GM21381 (cell line): ENCODE results near the gene C21orf58.
A peak's percentile ranks its signal among the peaks of the same experiment; 100 is the strongest.
"Not testable (repeated sequence)": the region's sequence is repeated elsewhere in the genome, so short reads cannot be mapped to it uniquely, and the experiment has no call there.

ENCODE experiments used
- ATAC-seq: cut with Tn5 transposase; IDR thresholded peaks from one replicate; pipeline ENCODE4 v1.9.1; 2021; ENCODE audit warnings: mild to moderate bottlenecking, moderate library complexity; ENCODE audit not compliant: unreplicated experiment

C21orf58 gene

DNA sequence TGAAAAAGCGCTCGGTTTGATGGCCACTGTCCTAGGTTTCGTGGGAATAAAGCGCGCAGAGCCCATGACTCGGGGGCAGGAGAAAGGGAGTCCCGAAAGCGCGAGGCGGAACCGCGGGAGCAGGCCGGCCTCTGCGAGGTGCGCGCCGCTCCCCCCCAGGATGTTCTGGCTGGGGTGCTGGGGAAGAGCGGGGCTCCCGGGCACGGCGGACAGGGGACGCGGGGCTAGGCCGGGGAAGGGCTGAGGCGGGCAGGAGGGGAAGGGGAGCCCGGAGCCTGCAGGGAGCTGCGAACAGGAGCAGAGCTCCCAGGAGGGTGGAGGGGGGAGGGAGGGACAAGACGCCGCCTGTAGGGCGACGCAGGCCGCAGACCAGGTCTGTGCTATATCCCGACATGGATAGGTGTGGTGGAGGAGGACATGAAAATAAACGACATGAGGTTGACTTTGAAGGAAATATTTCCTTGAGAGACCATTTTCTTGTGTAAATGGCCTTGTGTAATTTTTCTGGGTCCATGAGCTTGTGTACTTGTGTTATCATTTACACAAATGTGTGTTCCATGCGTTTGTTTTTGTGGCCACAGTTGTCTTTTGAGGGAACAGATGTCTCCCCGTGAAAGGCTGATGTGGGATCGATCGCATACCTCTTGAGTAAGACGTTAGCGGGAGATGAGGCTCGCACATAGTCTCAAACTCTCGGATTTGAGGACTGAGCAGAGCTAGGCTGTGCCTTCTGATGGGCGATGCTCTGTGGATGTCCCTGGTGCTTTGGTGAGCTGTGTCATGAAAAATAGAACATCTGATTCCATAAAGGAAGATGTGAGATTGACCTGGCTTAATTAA is 1.6 kb upstream of the C21orf58 start:
- no peak for ATAC-seq

DNA sequence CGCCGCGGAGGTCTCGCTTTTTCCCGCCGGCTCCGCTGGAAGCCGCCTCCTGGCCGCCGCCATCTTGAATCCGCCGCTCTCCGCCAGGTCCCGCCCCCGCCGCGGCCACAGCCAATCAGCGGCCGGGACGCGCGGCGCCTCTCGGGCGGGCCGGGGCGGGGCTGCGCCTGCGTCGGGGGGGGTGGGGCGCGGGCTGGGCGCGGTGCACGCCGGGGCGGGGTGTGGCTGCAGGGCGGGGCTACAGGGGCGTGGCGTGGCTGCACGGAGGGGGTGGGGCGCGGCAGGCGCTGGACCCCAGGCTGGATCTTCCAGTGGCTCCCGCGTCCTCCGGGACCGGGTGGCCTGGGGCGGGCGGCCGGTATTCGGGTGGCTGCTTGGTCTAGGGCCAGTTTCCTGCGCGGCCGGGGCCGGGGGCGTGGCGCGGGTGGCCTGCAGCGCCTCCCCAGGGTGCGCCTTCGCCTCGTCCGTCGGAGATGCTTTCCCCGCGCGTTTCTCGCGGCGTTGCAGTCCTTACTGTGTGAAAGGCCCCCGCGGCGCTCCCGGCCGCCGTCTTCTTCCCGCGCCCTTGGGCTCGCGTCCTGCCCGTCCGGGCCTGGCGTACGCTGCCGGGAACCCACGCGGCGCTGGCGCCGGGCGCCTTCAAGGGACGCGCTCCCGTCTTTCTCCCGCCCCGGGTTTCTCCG is 861 bp upstream of the C21orf58 start:
- ATAC-seq = peak; percentile 59

DNA sequence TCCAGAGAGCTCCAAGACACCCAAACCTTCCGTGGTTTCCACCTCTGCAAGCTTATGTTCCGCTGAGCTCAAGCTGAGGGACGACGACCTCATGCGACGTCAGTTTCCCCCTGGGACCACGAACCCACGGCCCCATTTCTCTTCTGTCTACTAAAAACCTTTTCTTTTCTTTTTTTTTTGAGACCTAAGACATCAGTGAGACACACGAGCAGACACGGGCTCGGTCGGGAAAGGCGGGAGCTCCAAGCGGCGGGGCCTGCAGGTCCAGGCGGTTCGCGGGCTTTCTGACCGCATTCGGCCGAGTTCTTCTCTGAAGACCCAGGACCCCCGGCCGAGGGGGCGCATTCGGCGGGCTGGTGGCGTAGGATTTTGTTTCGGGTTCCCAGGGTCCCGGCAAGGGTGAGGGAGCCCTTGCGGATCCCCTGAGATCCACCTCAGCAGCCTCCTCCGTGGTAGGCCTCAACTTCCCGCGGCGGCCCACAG is 402 bp downstream of the C21orf58 start:
- ATAC-seq = no peak

DNA sequence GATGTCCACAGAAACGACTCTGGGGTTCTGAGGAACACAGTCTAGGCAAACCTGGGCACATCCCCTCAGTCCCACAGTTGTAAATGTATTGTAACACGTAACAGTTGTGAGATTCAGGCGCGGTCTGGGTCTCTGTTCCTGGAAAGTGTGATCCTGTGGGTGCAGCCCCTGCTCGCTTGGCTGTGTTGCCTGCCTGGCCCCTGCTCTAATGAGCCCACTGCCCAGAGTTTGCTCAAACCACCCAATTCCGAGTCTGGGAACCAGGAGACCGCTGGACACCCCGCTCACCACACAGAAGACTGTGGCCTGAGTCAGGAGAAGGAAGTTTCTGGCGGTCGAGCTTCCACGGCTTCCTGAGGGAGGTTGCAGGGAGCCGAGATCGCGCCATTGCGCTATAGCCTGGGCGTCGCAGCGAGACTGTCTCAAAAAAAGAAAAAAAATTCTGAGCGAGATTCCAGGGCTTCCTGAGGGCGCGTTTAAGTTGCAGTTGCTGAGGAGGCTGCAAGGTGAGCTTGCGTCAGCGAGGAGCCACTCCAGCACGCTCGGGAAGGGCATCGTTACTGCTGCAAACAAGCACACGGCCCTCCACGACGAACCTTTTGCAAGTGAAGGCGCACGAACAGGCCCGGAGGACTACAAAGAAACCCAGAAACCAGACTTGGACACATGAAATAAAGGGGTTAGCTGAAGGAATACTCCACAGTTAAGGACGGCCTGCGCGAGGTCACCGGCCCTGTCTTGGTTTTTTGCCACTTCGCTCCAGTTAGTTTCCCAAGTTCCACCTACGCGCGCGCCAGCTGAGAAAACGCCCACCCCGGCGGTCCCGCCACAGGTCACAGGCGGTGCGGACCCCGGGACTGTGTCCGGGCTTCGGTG is 1.1 kb downstream of the C21orf58 start:
- no peak for ATAC-seq

DNA sequence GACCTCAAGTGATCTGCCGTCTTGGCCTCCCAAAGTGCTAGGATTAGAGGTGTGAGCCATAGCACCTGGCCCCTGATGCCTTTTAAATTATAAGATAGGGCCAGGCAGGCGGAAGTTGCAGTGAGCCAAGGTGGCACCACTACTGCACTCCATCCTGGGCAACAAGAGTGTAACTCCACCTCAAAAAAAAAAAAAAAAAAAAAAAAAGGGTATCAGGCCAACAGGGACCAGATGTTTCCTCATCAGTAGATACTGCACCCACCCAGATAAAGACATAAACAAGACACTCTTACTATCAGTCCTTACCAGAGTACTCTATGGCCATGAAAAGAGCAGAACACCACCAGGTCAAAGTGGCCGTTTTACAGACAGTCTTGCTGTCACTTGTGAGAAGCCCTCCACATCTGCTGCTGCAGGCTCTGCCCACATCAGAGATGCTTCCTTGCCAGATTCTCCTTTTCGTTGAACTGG is 3.3 kb downstream of the C21orf58 start:
- ATAC-seq = no peak

DNA sequence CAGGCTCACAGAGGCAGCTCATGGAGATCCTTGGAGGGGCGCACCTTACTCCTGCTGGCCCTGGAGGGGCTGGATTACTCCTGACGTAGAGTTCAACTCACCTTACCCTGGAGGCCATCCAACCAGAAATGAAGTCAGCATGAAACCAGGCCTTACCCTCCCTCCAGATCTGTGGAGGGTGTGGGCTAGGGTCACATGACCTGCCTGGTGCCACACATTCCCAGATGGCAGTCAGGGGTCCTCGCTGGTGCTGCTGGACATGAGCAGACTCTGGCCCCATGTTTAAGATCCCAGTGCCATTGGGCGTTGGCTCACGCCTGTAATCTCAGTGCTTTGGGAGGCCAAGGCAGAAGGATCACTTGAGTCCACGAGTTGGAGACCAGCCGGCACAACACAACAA is 4.5 kb downstream of the C21orf58 start:
- ATAC-seq = no peak

DNA sequence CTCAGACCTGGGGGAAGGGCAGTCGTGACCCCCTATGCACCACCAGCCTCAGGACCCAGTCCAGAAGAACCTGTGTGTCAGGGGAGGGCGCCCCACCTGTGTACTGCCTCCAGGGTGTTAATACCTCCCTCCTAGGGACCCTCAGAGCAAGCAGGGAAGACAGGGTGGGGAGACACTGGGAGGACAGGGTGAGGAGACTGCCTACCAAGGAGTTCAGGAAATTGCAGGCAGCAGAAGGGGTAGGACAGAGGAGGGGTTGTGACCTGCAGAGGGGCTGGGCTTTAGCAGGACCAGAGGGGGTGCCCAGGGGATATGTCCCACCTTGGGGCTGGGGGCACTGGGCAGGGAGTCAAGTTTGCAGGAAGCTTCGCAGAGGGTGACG is 5.2 kb downstream of the C21orf58 start:
- no peak for ATAC-seq

DNA sequence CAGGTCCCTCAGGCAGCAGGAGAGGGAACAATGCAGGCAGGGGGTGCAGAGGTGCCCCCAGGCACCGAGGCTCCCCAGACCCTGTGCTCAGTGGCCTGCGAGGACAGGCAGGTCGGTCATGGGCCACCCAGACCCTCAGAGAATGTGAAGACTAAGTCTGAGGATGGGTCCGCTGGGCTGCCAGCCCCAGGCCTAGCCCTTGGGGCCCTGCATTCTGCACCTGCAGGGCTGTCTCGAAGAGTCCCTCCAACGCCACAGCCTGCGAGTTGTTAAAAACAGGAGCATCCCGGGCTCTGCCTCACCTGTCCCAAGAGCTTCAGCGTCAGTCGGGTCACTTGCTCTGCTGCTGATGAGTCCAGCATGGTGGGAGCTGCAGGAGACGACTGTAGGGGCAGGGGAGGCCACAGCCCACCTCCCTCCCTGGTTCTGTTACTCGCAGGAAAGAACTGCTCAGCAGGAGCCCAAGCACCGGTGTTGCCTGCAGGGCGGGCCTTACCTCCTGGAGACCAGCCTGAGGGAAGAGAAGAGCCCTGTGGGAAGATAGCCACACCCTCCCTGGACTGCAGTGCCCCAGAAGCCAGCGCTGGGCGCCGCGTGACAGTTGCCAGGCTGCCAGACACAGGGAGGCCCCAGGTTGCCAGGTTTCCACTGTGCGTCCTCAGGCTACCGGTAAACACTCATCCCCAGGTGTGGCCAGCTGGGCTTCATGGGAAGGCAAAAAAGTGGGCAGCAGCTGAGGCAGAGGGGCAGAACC is 5.8 kb downstream of the C21orf58 start:
- no peak for ATAC-seq

DNA sequence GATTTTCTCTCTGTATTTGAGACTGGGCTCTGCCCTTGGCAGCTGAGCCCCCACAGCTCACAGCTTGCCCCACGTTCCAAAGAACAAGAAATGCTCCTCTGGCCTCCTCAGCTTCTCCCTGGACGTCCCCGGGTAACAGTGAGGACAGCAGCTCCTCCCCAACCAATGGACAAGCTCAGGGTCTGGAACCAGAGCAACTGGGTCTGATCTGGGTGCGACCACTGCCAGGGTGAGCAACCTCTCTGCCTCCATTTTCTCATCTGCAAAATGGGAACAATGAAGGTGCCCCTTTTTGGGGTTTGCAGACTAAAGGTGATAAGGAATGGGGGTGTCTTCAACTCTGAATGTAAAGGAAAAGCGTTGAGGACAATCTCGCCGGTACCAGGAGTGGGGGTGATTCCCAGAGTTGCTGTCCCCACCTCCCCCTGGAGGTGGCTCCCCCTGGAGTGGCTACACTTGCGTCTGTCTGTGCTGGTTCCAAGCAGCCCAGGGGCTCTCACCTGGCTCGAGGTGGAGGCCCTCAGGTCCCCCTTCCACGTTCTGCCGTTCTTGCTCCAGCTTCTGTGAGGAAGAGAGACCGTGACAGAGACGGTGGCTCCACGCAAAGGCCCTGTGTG is 6.9 kb downstream of the C21orf58 start:
- no peak for ATAC-seq

DNA sequence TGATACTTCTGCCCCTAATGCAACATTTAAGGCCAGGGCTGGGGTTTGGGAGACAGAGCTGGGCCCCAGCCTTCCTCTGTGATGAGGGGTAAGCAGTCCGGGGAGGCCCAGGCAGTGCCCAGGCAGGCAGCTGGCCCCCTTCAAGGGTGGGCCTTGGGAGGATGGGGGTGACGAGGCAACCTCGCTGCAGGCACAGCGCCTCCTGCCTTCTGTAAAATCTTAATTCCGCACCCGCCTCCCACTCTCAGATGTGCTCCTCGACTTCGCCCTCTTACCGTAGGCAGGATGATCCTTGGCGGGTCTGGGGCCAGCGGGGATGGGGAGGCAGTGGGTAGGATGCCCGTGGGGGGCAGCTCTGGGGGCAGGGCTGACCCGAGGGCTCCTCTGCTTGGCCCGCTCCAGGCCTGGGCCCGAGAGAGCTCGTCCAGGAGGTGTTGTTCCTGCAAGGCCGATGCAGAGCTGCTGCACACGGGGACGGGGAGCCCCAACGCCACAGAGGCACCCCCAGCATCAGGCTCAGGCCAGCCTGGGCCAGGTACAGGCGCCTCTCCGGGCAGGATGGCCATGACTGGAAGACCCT is 9.1 kb downstream of the C21orf58 start:
- no peak for ATAC-seq

DNA sequence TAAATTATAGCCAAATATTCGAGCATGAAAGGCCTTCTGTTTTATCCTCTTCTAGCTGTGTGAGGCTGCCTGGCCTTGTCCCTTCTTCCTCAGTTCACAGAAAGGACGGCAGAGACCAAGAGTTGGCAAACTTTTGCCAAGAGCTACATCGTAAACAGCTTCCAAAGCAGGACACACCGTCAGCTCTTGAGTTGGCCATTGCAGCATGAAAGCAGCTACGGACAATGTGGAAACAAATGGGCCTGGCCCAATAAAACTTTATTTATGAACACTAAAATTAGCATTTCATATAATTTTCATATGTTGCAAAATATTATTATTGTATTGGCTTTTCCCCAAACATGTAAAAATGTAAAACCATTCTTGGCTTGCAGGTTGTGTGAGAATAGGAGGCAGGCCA is 10.7 kb downstream of the C21orf58 start:
- no peak for ATAC-seq

DNA sequence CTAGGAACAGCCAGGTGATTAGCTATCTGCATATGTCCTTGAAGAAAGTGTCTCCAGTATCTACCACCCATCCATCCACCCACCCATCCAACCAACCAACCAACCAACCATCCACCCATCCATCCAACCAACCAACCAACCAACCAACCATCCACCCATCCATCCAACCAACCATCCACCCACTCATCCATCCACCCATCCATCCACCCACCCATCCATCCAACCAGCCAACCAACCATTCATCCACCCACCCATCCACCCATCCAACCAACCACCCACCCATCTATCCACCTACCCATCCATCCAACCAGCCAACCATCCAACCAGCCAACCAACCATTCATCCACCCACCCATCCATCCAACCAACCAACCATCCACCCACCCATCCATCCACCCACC is 12.1 kb downstream of the C21orf58 start:
- no peak for ATAC-seq

DNA sequence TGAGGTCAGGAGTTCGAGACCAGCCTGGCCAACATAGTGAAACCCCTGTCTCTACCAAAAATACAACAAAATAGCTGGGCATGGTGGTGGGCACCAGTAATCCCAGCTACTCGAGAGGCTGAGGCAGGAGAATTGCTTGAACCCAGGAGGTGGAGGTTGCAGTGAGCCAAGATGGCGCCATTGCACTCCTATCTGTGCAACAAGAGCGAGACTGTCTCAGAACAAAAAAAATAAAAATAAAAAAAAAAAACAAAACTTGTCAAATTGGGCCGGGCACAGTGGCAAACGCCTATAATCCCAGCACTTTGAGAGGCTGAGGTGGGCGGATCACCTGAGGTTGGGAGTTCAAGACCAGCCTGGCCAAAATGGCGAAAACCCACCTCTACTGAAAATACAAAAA is 13.4 kb downstream of the C21orf58 start:
- not testable (repeated sequence) for ATAC-seq

DNA sequence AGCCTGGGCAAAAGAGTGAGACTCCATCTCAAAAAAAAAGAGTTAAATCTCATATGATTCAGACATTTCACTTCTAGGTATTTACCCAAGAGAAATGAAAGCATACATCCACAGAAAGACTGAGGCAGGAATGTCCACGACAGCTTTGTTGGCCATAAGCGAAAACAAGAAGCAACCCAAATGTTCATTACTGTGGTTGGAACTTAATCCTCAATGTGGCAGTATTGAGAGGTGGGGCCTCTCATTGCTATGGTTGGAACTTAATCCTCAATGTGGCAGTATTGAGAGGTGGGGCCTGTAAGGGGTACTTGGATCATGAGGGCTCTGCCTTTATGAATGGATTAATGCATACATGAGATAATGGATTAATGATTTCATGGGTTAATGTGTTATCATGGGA is 15.2 kb downstream of the C21orf58 start:
- ATAC-seq = no peak

DNA sequence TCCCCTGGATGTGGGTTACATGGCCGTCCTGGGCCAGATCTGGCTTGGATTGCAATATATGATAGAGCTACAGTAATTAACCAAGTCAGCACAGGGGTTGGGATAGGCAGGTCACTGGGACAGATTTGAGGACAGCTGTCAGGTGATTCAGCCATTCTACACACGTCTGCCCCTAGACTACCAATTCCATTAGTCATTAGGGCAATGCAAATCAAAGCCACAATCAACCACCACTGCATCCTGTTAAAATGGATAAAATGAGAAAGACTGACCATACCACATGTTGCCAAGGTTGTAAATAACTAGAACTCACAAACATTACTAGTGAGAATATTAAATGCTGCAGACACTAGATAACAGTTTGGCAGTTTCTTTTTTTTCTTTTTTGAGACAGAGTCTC is 16.0 kb downstream of the C21orf58 start:
- no peak for ATAC-seq

DNA sequence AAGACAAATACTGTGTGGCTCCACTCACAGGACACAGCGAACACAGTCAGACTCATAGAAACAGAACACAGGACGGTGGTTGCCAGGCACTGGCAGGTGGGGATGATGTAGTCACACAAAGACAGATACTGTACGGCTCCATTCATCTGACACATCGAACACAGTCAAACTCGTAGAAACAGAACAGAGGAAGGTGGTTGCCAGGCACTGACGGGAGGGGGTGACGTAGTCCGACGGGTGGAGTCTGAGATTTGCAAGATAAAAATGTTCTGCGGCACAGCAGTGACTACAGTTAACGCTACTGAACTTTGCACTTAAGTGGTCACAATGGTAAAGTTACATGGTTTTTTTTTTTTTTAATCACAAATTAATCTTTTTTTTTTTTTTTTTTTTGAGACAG is 18.7 kb downstream of the C21orf58 start:
- ATAC-seq = no peak

DNA sequence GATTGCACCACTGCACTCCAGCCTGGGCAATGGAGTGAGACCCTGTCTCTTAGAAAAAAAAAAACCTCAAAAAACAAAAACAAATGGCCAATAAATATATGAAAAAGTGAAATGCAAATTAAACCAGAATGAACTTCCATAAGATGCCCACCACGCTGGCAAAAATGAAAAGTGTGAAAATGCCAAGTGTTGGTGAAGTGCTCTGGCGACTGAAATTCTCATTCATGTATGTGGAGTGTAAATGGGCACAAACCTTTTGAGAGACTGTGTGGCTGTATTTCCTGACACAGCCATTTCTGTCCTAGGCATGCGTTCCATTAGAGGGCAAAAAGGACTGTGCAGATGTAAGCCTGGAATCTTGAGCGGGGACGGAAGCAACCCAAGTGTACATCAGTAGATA is 19.2 kb downstream of the C21orf58 start:
- ATAC-seq = no peak

DNA sequence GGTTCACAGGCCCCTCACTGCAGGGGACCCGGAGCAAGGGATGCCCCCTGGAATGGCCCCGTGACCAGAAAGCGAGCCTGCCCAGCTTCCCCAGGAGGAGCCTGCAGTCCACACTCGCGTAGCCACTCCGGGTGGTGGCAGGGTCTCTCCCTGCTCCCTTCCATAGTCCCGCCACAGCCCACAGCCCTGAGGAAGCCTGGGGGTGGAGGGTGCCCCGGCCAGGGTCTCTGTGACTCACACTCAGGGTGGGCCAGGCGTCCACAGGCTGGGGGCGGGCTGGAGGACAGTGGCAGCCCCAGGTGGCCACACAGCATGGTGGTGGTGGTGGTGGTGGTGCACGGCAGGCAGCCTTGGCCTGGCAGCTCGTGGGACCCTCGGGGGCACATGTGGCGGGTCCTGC is 21.9 kb downstream of the C21orf58 start:
- ATAC-seq = no peak

DNA sequence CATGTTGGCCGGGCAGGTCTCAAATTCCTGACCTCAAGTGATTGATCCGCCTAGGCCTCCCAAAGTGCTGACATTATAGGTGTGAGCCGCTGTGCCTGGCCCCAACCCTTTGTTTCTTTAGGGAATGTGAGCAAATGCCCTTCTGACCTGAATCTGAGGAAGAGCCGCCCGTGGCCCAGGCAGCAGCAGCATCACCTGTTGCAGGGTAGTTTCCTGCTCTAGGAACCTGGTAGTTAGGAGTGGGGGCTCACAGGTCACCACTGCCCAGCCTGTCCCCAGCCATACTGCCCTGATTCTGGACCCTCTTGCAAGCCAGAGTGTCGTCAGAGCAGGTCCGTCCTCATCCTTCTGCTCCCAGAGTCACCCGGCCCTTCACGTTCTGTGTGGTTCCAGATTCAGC is 24.5 kb downstream of the C21orf58 start:
- no peak for ATAC-seq
